Lung (tissue), 12 donors: Measurements from ENCODE around the gene NFKBIE. TPM values are rescaled to one million over a fixed set of nuclear protein-coding genes. Genes with fewer than 3 reads are reported as not detected.

Source experiments
- ATAC-seq: fragments of 200-7000 bp; cut with Tn5 transposase; one replicate; pipeline ENCODE4 v1.9.1; 2020; ENCODE audit warnings: moderate number of reproducible peaks; ENCODE audit not compliant: insufficient read depth, low FRiP score
- DNase-seq, 3 donors: peaks; one replicate each; pipeline ENCODE4 v3.0.0-alpha.2; 2013 to 2017
- H3K27ac ChIP-seq, 2 donors: one replicate each; pipeline ENCODE4 v1.5.1; 2013; ENCODE audit warnings: mild to moderate bottlenecking in 2 of 2, moderate library complexity in 2 of 2, control low read depth in 1 of 2, inconsistent platforms in 1 of 2, low read depth in 1 of 2, low read length in 1 of 2
- H3K27me3 ChIP-seq, 3 donors: one replicate each; pipeline ENCODE4 v1.5.1; 2013; ENCODE audit warnings: low read length in 2 of 3; ENCODE audit not compliant: control insufficient read depth in 3 of 3, insufficient read depth in 3 of 3
- H3K36me3 ChIP-seq, 4 donors: one replicate each; pipeline ENCODE4 v1.5.1; 2013; ENCODE audit warnings: low read length in 4 of 4, mild to moderate bottlenecking in 1 of 4, moderate library complexity in 1 of 4; ENCODE audit not compliant: control insufficient read depth in 4 of 4, insufficient read depth in 4 of 4
- H3K4me1 ChIP-seq, 5 donors: one replicate each; pipeline ENCODE4 v1.5.1; 2013; ENCODE audit warnings: low read length in 5 of 5, mild to moderate bottlenecking in 2 of 5, moderate library complexity in 1 of 5; ENCODE audit not compliant: control insufficient read depth in 5 of 5, insufficient read depth in 5 of 5
- H3K4me3 ChIP-seq: one replicate; pipeline ENCODE4 v1.5.1; 2013; ENCODE audit warnings: mild to moderate bottlenecking, control low read depth, moderate library complexity
- H3K9ac ChIP-seq, 2 donors: one replicate each; pipeline ENCODE4 v1.5.1; 2013; ENCODE audit warnings: low read length in 2 of 2, control low read depth in 1 of 2; ENCODE audit not compliant: insufficient read depth in 1 of 2
- H3K9me3 ChIP-seq, 4 donors: one replicate each; pipeline ENCODE4 v1.5.1; 2013; ENCODE audit warnings: low read length in 3 of 4, mild to moderate bottlenecking in 1 of 4, moderate library complexity in 1 of 4; ENCODE audit not compliant: control insufficient read depth in 4 of 4, insufficient read depth in 3 of 4
- CTCF ChIP-seq: IDR thresholded peaks from 2 replicates; pipeline ENCODE4 v1.5.1; 2012; ENCODE audit warnings: mild to moderate bottlenecking; ENCODE audit errors: control extremely low read depth, extremely low read depth
- WGBS, 2 donors: extraction: QIAGEN DNeasy Blood & Tissue Kit; methylation state at CpG; one replicate each; pipeline ENCODE4 v1.1.7; 2013; 5-methylcytosine and 5-hydroxymethylcytosine counted together
- polyA plus RNA-seq, 2 donors: library from polyadenylated mRNA; stranded (reverse); fragments of 200-250 nt; gene quantifications; one replicate each; pipeline ENCODE4 v1.2.1, GENCODE V29; 2013
- total RNA-seq, 2 donors: library from RNA; depleted of rRNA in 1 of 2; stranded (reverse); fragments of >200 nt in 1 of 2; gene quantifications; one replicate each; pipeline ENCODE4 v1.2.1, GENCODE V29; 2014 to 2021
- donor health status: control.
- donor health status: control.
- donor health status: Bipolar disorder and iron deficiency.
- donor health status: healthy.
- donor health status: DM: yes; HTN: yes; CAD: no.

Gene NFKBIE
- total and polyA plus RNA-seq, 4 donors, result 13.1 to 40.6 (median 20.4) TPM

- H3K4me1 ChIP-seq, result peaks cover 0 to 12% (median 0%) of the 10 kb centered on the region in 5 donors
- TF ChIP-seq CTCF, result no peak
- H3K9me3 ChIP-seq, result peaks cover 0 to 4% (median 0%) of the 10 kb centered on the region in 4 donors
- H3K27ac ChIP-seq, result no peak overlapping the region
- no peak overlapping the region for H3K9ac ChIP-seq
- H3K36me3 ChIP-seq, result no peaks in the 10 kb centered on the region
- ATAC-seq (no peak), DNase-seq (no peak)
- 62 to 76% methylated on average over 3 of the region's 3 CpGs for WGBS, 2 donors
- H3K27me3 ChIP-seq, result peaks cover 0 to 51% (median 28%) of the 10 kb centered on the region in 3 donors
- no peak overlapping the region for H3K4me3 ChIP-seq
Measured at GRCh38 chr6:44271914-44272313, 6.6 kb upstream of the NFKBIE start.

GRCh38 chr6:44271406-44271723, 6.0 kb upstream of the NFKBIE start:
- peaks cover 0 to 46% (median 28%) of the 10 kb centered on the region in 3 donors for H3K27me3 ChIP-seq
- WGBS, 2 donors, result 85 to 94% methylated on average over 6 of the region's 6 CpGs
- no peak overlapping the region for H3K9ac ChIP-seq
- no peak overlapping the region for H3K4me3 ChIP-seq
- no peak for DNase-seq
- peaks cover 0 to 4% (median 0%) of the 10 kb centered on the region in 4 donors for H3K9me3 ChIP-seq
- no peaks in the 10 kb centered on the region for H3K36me3 ChIP-seq
- peaks cover 0 to 9% (median 0%) of the 10 kb centered on the region in 5 donors for H3K4me1 ChIP-seq
- no peak for ATAC-seq
- H3K27ac ChIP-seq, result no peak overlapping the region
- no peak for TF ChIP-seq CTCF

- H3K27ac ChIP-seq, result no peak overlapping the region
- no peak overlapping the region for H3K4me3 ChIP-seq
- H3K9me3 ChIP-seq, result peaks cover 0 to 4% (median 0%) of the 10 kb centered on the region in 4 donors
- DNase-seq (peak in 1 of 3 donors; percentile 21), ATAC-seq (no peak)
- no peaks in the 10 kb centered on the region for H3K36me3 ChIP-seq
- no peak for TF ChIP-seq CTCF
- peaks cover 0 to 45% (median 28%) of the 10 kb centered on the region in 3 donors for H3K27me3 ChIP-seq
- WGBS, 2 donors, result 2% methylated on average over 38 to 88 of the region's 90 CpGs
- no peak overlapping the region for H3K9ac ChIP-seq
- peaks cover 0 to 3% (median 0%) of the 10 kb centered on the region in 5 donors for H3K4me1 ChIP-seq
Measured at GRCh38 chr6:44270526-44271405, 5.4 kb upstream of the NFKBIE start.
